ENCODE results near the gene ANKS1B. TPM values are rescaled to one million over a fixed set of nuclear protein-coding genes. Genes with fewer than 3 reads are reported as not detected.

Gene ANKS1B
- total RNA-seq, 4 donors from 2014 or later: 16.6 to 62.6 (median 40.2) TPM

GRCh38 chr12:99758997-99759396, 225.7 kb downstream of the ANKS1B start:
- no peak for DNase-seq
- intact Hi-C loops (cut with DNase I; ENCODE audit: low total_unique reads): no loop called here
- Histone ChIP-seq H3K9me3 (no peaks in the 10 kb centered on the region), H3K27me3 (no peaks in the 10 kb centered on the region), H3K27ac (no peak overlapping the region), H3K4me1 (no peaks in the 10 kb centered on the region), H3K36me3 (no peaks in the 10 kb centered on the region), H3K4me3 (no peak overlapping the region)
- no peak for TF ChIP-seq CTCF (IDR thresholded peaks at IDR 0.05)
- no peak for TF ChIP-seq POLR2A (IDR thresholded peaks at IDR 0.05)

GRCh38 chr12:99752740-99753139, 232.0 kb downstream of the ANKS1B start:
- no peak for DNase-seq
- Histone ChIP-seq H3K36me3 (no peaks in the 10 kb centered on the region), H3K4me3 (no peak overlapping the region), H3K27ac (no peak overlapping the region), H3K27me3 (no peaks in the 10 kb centered on the region), H3K9me3 (no peaks in the 10 kb centered on the region), H3K4me1 (no peaks in the 10 kb centered on the region)
- no peak for TF ChIP-seq CTCF (IDR thresholded peaks at IDR 0.05)
- no peak for TF ChIP-seq POLR2A (IDR thresholded peaks at IDR 0.05)
- intact Hi-C loops (cut with DNase I; ENCODE audit: low total_unique reads): no loop called here

GRCh38 chr12:99746538-99746937, 238.2 kb downstream of the ANKS1B start:
- Histone ChIP-seq H3K4me3 (no peak overlapping the region), H3K9me3 (no peaks in the 10 kb centered on the region)
- intact Hi-C loops (cut with DNase I; ENCODE audit: low total_unique reads): no loop called here

GRCh38 chr12:99745895-99746294, 238.8 kb downstream of the ANKS1B start:
- H3K9me3 ChIP-seq: no peaks in the 10 kb centered on the region
- DNase-seq: no peak
- H3K36me3 ChIP-seq: no peaks in the 10 kb centered on the region
- H3K4me1 ChIP-seq: no peaks in the 10 kb centered on the region
- H3K27me3 ChIP-seq: no peaks in the 10 kb centered on the region
- no peak overlapping the region for H3K27ac ChIP-seq
- TF ChIP-seq POLR2A (IDR thresholded peaks at IDR 0.05) (no peak), CTCF (IDR thresholded peaks at IDR 0.05) (no peak)
- H3K4me3 ChIP-seq: no peak overlapping the region
- intact Hi-C loops (cut with DNase I; ENCODE audit: low total_unique reads): no loop called here

More at GRCh38 chr12:99746538-99746937, 238.2 kb downstream of the ANKS1B start:
- TF ChIP-seq CTCF (IDR thresholded peaks at IDR 0.05) (no peak), POLR2A (IDR thresholded peaks at IDR 0.05) (no peak)
- Histone ChIP-seq H3K27me3 (no peaks in the 10 kb centered on the region), H3K4me1 (no peaks in the 10 kb centered on the region), H3K27ac (no peak overlapping the region), H3K36me3 (no peaks in the 10 kb centered on the region)
- no peak for DNase-seq

- DNase-seq: no peak
- no peaks in the 10 kb centered on the region for H3K4me1 ChIP-seq
- no peaks in the 10 kb centered on the region for H3K9me3 ChIP-seq
- H3K27ac ChIP-seq: no peak overlapping the region
- TF ChIP-seq POLR2A (IDR thresholded peaks at IDR 0.05) (no peak), CTCF (IDR thresholded peaks at IDR 0.05) (no peak)
- H3K4me3 ChIP-seq: no peak overlapping the region
- no peaks in the 10 kb centered on the region for H3K36me3 ChIP-seq
- intact Hi-C loops (cut with DNase I; ENCODE audit: low total_unique reads): no loop called here
- no peaks in the 10 kb centered on the region for H3K27me3 ChIP-seq
Measured at GRCh38 chr12:99745121-99745520, 239.6 kb downstream of the ANKS1B start.
